ENCODE data around the gene GALNT15.

GALNT15 gene

DNA sequence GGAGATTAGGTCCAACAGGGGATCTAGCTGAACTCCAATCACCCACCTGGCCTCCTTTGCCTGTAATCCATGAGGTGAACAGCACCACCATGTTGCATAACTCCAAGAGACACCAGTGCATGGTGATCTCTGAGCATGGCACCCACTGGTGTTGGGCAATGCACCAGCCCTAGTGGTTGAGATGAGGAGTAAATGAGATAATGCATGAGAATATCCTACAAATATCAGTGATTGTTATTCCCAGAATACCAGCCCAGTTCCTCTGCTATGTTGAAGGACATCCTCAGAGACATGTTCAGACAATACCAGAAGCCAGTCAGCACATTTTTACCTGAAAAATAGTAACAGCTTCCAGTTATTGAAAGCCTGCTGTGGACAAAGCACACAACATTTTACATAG is 14.7 kb downstream of the GALNT15 start:
- no peak for DNase-seq

DNA sequence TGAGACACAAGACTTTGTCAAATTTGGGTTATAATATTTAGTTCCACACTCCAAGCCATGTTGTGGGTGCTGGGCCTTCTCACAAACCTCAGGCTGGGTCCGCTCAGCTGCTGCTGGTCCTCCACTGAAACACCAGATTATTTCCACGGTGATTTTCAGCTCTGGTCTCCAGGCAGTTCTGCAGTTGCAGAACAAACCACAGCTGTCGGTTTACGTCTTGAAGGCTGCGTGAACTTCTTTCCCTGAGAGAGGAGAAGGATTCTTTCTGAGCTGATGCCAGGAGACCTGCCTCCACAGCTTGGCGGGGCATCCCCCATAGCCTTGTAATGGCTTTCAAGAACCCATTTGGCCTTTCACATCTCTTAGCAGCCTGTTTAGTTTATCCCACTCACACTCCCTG is 16.2 kb downstream of the GALNT15 start:
- no peak for DNase-seq

DNA sequence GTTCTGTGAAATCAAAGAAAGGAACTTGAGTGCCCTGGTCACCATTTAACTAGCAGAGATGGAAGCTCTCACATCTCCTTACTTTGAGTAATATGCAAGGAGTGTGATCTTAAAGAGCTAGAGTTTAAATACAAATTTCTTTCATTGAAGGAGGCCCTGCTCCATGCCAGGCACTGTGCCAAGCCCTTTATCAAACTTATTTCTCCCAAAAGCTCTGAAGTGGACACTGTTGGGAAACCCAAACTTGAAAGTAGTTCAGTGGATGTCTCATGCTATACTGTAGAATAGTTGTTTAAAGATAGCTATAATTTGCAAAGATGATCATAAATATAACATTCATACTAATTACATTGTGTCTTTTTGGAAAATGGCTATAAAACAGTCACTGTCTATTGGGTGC is 17.1 kb downstream of the GALNT15 start:
- no peak for DNase-seq

DNA sequence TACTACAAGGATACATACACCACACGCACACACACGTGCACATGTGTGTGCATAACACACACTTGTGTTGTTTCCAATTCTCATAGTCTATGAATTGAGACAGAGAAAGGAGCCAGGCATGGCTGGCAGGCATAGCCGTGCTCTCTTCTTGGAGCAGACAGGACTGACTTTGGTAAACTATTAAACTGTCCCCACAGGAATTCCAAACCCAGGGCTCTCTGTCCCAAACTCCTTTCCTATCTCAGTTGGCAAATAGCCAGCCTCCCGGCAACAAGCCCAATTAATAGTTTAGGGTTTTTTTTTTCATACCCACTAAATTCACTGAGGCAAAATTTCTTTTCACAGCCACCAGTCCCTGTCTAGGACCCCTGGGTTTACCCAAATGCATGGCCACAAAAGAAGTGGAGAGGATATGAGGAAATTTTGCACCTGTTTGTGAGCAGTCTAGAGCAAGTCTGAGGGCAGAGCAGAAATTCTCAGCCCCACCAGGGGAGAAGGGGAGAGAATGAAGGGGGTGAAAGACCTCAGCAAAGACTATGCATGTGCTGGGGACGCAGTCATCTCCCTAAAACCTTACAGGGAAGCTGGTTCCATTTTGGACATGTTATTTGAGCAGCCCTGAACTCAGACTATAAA is 17.8 kb downstream of the GALNT15 start:
- DNase-seq, result no peak

DNA sequence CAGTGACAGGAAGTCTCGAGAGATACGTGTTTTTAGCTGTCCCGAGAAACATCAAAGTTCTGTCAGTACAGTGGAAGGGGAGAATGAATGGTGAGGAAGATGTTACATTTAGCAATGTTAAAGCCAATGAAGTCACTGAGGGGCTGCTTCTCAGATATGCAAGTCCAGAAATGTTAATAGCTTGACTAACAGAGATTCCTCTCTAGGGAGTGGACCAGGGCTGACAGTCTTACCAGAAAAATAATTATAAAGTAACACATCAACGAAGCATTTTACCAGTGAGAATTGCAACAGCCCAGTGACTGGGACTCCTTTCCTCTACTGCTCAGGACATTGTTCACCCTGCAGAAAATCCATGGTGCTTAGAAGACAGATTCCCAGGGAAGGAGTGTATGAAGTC is 23.9 kb downstream of the GALNT15 start:
- DNase-seq, result no peak

DNA sequence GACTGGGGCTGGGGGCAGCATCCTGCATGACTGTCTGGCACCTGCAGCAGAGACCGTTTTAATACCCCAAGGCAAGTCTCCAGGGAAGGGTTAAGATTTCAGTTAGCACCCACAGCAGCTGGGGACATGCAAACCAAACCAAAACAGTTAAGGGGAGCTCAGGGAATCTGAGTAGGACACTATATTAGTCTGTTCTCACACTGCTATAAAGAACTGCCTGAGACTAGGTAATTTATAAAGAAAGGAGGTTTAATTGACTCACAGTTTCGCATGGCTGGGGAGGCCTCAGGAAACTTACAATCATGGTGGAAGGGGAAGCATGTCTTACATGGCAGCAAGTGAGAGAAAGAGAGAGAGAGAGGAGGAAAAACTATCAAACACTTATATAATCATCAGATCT is 25.3 kb downstream of the GALNT15 start:
- no peak for DNase-seq

DNA sequence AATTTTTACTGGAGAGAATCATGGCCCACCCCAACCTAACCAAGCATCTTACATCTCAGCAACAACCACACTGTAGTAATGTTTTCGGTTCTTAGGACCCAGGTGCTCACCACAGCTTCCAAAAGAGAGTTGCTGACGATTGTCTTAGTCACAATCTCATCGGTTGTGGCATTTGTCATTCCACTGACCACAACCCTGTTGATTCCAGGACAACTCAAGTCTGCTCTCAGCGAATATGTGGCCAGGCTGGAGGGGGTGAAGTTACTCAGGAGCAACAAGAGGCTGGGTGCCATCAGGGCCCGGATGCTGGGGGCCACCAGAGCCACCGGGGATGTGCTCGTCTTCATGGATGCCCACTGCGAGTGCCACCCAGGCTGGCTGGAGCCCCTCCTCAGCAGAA is 25.9 kb downstream of the GALNT15 start:
- DNase-seq, result no peak

DNA sequence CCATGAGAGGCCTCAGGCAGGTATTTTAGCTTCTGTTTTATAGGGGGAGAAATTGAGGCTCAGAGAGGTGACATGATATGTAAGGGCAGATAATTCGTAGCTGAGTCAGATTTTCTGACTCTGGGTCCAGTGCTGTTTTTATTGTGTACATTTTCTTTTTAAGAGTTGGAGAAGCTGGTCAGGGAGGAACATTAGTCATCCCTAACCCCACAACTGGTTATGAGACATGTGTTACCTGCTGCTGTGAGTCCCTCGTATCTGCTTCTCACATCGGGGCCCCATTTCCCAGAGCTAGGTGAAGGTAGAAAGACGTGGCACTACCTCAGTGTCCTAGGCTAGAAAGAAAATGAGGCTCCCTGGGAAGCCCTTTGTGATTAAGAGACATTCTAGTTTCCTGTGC is 28.6 kb downstream of the GALNT15 start:
- DNase-seq, result no peak

DNA sequence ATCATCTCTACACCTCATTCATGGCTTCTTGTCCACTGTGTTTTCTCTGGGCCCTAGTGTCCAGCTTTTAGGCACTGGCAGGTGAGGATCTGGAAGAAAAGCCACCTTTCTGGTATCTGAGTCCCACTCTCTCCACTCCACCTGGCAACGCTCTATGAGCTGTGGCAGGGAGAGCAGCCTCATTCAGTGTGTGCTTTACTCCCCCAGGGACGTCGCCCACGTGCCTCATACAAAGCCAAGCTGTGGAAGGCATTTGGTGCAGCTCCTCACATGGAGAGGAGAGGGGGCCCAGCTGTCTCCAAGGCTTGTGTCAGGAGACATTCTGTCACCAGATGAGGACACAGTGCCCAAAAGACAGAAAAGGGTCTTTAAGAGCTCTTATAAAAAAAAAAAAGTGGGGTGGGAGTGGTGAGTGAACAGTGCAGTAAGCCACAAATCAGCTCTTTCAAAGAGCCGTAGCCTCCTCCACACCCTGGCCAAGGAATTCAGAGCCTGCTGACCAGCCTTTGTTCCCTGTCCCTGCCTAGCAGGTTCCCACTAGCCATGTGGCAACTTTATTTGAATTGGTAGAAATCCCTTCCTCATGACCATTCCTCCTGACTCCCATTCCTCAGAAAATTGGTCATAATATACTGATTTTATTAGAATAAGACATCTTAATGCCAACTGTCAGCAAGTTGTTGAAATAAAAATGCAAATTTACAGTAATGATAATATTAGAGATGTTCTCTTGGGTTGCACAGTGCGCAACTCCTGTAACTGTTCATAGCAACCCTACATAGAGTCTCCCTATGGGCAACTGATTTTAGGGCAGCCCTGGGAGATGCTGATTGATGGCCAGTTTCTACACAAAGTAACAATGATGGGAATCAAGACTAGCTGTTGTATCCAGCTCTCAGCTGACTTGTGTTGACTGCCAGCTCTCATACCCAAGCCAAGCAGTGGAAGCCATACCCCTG is 29.5 kb downstream of the GALNT15 start:
- no peak for DNase-seq

DNA sequence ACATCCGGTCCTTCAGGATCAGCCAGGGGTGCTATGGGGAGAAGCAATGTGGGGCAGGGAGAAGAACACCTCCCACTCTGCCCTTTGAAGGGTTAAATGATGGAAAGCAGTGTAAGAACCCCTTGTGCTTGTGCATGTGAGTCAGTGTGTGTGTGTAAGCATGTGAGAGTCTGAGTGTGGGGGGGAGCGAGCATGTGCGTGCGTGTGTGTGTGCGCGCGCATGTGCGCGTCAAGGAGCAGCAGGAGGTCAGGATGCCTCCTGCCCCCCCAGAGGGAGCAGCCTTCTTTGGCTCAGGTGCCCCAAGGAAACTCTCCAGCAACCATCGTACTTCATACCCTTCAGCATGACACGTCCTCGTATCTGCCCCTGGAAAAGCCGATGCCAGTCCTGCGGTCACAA is 30.3 kb downstream of the GALNT15 start:
- DNase-seq, result no peak

DNA sequence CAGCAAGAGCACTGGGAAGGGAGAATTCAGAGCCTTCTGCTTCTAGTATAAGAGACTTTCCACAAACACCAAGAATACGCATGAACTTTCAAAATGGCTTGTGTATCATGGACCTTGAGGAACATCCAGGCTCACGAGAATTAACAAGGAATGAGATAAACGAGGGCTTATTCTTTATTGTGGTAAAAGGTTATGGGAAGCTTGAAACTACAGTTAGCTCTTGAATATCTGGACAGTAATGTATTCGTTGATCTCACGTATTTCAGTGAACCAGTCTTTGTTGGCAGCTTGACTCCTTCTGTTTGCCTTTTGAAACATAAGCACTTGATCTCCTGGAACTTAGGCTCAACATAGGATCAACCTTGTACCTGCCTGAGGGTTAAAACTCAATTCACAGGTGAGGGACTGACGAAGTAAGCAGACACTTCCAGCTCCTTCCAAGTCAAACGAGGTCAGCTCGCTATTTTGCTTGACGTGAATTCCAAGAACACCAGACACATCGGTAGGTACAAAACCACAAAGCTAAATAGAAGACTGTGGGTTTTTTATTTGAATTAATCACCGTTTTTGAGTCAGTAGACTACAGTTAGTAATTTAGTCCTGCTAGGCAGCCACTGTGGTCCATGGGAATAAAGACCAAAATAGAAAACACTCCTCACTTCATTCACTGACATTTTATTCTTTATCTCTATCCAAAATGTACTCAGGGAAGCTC is 30.8 kb downstream of the GALNT15 start:
- no peak for DNase-seq

DNA sequence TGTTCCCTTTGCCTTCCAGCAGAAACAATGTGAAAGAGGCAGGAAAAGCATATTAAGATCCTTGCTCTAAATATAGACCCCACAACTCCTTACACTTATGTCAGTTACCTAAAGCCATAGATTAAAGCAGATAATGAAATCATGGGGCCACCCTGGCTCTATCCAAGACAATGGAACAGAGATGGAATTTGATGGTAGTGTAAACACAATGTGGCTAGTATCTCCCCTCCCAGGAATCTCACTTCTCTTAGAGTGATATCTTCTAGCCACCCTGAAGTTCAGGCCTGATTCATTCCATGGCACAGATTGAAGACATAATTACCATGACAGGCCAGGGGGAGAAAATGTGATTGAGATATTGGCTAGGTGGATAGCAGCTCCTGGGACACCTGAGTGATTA is 32.6 kb downstream of the GALNT15 start:
- no peak for DNase-seq

DNA sequence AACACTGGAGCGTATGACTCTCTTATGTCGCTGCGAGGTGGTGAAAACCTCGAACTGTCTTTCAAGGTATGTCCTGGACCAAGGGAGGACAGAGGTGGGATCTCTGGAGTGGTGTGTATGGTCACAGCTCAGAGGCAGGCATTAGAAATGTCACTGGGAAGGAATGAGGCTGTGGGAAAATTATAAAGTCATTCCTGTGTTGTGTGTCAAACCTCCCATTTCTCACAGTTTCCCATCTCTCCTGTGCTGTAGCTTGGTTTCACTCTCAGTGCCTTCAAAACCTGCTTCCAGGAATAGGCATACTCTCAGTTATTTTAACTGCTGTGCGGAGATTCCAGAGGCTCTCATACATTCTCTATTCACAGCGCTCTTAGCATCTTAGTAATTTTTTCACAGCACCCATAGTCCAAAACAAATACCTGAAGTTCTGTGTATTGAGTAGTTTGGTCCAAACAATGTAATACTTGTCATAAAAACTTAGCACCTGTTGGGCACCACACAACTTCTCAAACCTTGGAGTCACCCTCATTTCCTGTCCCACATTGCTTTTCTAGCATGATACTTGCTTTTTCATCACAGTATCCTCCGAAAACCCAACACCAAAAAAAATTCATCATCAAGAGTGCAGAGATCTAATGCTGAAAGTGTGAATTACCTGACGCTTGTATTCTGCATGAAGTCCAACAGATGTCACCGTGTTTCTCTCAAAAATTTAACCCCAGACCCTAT is 36.9 kb downstream of the GALNT15 start:
- no peak for DNase-seq

DNA sequence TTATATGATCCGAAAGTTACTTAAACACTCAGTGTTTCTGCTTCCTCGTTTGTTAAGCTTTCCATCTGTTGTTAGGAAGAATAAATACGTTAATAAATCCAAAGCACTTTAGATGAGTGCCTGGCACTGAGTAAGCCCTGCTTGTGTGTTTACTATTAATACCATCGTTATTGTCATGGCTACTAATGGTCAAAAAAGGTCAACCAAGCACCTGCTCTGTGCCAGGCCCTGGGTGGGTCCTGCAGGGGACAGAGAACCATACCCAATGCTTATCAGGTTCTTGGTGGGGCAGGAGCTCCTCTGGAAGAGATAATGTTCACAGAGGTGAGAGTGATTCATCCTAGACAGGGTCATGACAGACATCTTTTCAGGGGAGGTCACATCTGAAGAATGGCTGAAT is 39.9 kb downstream of the GALNT15 start:
- DNase-seq, result no peak

DNA sequence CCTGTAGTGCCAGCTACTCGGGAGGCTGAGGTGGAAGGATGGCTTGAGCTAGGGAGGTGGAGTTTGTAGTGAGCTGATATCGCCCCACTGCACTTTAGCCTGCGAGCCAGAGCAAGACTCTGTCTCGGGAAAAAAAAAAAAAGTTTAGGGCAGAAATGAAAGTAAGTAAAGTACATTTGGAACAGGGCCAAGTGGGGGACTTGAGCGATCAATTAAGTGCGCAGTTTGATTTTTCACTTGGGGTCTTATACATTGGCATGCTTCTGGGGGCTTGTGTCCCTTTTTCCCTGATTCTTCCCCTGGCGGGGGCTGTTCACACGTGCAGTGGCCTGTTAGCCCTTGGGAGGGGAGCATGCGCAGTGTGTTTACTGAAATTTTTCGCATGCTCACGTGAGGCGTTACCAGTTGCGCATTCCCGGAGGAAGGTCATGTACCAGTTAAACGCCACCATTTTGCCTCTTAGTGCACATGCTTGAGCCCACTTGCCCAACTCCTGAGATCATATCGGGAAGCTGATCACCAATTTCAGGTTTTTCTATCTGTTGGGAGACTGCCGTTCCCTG is 42.0 kb downstream of the GALNT15 start:
- DNase-seq, result no peak

DNA sequence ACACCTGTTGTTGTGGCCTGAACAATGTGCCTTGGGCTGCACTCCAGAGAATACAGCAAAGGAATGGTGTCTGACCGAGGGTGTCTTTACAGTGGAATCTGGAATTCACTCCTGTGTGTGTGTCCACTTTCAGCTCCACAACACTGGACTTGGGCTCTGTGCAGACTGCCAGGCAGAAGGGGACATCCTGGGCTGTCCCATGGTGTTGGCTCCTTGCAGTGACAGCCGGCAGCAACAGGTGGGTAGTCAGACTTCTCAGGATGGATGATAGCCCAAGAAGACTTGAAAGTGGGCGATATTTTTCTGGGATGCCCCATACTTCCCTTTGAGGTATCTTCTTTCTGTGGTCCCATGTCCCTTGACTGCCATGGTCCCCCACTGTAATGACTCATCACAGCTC is 45.3 kb downstream of the GALNT15 start:
- no peak for DNase-seq

DNA sequence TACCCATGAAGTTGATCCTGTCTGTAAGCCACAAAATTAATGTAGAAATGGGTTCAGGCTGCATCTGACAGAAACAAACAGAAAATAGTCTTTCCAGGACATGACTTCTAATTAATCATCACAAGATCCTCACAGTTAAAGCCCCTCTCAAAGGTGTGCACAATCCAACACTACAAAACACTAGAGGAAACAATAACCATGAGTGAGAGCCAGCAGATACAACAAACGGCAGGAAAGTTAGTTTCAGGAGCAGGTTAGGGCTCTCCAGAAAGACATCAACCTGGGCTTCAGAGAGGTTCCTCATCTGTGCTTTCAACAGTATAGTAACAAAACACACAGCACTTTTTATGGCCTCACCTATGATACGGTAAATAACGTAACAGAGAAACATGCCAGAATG is 47.5 kb downstream of the GALNT15 start:
- no peak for DNase-seq

DNA sequence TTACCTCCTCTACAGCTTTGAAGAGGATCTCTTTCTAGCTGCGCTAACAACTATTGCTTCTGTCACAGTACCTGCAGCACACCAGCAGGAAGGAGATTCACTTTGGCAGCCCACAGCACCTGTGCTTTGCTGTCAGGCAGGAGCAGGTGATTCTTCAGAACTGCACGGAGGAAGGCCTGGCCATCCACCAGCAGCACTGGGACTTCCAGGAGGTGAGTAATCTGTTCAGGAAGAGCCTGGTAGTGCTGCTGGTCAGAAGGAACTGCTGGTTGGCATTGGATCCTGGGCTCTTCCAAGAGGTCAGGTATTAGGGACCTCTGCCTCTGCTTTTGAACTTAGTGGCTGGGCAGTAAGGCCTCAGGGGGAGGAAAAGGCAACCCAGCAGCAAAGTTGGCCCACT is 48.1 kb downstream of the GALNT15 start:
- no peak for DNase-seq

DNA sequence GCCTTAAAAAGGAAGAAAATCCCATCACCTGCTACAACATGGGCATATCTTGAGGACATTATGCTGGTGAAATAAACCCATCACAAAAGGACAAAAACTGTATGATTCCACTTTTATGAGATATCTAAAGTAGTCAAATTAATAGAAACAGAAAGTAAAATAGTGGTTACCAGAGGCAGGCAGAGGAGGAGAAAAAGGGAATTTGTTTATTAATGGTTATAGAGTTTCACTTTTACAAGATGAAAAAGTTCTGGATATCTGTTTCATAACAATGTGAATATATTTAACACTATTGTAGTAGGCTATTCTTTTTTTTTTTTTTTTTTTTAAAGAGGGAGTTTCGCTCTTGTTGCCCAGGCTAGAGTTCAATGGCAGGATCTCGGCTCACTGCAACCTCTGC is 49.8 kb downstream of the GALNT15 start:
- no peak for DNase-seq

DNA sequence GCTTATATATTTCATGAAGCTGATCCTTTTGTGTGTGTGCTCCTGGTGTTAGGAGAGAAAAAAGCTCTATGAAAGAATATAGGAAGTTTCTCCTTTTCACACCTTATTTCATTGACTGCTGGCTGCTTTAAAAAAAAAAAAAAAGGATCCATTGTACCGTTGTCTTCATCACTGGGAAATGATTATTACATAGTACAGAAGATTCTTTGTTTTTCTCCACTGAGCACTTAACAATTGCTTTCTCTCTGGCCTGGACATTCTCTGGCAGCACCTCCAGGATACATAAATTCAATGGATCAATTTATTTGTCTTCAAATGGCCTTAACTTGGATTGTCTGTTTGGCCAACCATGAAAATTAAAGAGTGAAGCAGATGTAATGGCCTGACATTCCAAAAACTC is 53.1 kb downstream of the GALNT15 start:
- DNase-seq, result no peak

DNA sequence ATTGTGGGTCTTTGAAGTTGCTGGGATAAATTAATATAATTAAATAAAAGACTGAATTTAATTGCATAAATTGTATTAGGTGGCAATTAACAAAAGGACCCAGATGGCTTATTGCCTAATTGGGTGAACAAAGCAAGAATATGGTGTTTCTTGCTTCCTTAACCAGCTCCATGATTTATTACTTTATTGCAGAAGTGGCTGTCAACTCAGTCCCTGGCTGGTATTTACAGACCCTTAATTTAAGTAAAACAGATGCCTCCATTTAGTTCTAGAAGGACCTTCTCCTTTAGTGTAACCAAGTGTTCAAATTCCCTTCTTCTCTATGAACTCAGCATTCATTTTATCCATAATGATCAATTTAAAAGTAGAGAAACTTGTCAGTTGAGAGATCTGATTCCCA is 55.2 kb downstream of the GALNT15 start:
- no peak for DNase-seq

DNA sequence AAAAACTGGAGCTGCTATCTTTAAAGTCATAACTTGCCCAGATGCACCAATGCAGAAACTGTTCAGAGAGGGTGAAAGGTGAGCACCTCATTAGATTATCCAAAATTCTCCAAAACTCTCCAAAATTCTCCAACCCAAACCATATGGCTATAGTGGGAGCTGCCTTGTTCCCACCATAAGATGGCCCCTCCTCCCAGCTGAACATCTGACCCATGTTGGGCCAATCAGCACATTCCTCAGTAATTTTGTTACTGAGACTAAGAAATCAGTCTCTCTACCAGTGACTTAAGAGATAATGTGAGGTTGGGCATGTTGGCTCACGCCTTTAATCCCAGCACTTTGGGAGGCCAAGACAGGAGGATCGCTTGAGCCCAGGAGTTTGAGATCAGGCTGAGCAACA is 57.5 kb downstream of the GALNT15 start:
- no peak for DNase-seq

DNA sequence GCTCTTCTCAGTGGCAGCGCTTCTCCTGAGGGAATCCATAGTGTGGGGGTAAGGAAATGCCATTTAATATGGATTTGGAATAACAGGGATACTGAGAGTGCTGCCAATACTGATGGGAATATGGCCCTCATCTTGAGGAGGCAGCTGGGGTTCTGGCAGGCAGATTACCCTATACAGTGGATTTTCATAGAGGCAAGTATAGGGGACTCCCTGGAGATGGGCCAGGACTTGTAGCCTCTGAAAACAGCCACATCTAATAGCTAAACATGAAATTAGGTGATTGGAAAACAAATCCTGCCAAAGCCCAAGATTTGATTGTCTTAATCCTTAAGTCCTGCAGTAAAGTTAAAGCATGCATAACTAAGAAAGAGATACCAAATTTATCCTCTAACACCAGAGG is 59.3 kb downstream of the GALNT15 start:
- DNase-seq, result no peak

Measured in NCI-H1694 (cell line).